ENCODE measurements around the gene KDM5B. TPM values are rescaled to one million over a fixed set of nuclear protein-coding genes. Genes with fewer than 3 reads are reported as not detected.

The KDM5B gene
- total and polyA plus RNA-seq, 2 of the 8 experiments (the other 6 are each of a cell fraction or from before 2014, with no cell fraction given), result 73.3 to 210 TPM

DNA sequence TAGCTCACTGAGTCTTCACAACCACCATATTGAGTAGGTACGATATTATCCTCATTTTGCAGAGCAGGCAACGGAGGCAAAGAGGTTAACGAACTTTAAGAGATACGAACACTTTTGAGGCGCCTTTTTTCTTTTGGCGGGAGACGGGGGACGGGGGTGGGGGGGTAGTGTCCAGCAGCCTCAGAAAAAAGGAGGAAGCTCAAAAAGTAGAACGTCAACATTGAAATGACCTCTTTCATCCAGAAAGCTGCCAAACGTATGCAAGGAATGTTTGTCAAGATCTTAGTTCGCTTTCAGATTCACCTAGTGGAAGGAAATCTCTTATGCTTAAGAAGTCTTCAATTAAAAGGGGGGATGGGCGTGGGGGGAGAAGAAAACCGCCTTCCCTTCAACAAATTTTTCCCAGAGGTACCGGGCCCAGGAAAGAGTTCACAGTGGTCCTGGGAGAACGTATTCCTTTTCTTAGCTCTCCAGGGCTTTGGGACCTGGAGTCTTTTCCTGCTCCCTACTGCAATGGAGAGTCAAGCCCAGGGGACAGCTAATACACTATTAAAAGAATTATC is 1.5 kb upstream of the KDM5B start:
- H3K18ac ChIP-seq (ENCODE audit: extremely low read depth, low read length), result no peak overlapping the region; the same call in 1 of the 2 replicates
- 0 out of 2 replicates have a peak overlapping the region, but pooled peaks have one; percentile 29 for H2AFZ ChIP-seq (ENCODE audit: low read length)
- H2BK120ac ChIP-seq (replicated peaks; ENCODE audit: low read depth, low read length), result no peak overlapping the region
- no peak overlapping the region for H3K4ac ChIP-seq (replicated peaks; ENCODE audit: insufficient read length, low read depth, low read length)
- H3K56ac ChIP-seq (replicated peaks; ENCODE audit: insufficient read length, low read depth, low read length), result no peak overlapping the region
- no peak overlapping the region for H3K27ac ChIP-seq (ENCODE audit: low read depth, low read length)
- no peak overlapping the region for H4K8ac ChIP-seq (ENCODE audit: extremely low read depth, insufficient read depth, low read length)
- peaks cover 0 to 5% (median 2%) of the 10 kb centered on the region in 4 experiments; a peak in 2 of 7 replicates for H3K27me3 ChIP-seq (replicated peaks in 1 of 4; ENCODE audit: control insufficient read depth in 3 of 4, extremely low read depth in 1 of 4, insufficient read depth in 3 of 4, low read length in 3 of 4)
- H3K4me1 ChIP-seq (replicated peaks in 1 of 4; ENCODE audit: control insufficient read depth in 3 of 4, insufficient read depth in 4 of 4, low read length in 3 of 4), result peaks cover 15 to 22% (median 18%) of the 10 kb centered on the region in 4 experiments
- peak overlapping the region; percentile 55; the same call in 1 of the 2 replicates for H2BK20ac ChIP-seq (ENCODE audit: low read length)
- H2AK5ac ChIP-seq (ENCODE audit: low read depth, low read length), result no peak overlapping the region
- no peaks in the 10 kb centered on the region for H3K79me1 ChIP-seq (ENCODE audit: low read depth, low read length)
- no peak overlapping the region for H4K91ac ChIP-seq (replicated peaks; ENCODE audit: insufficient read length, low read length)
- peak overlapping the region; percentile 49 to 84 (median 64); a peak in 5 of 8 replicates for H3K4me3 ChIP-seq (ENCODE audit: extremely low read depth in 1 of 4, insufficient read depth in 2 of 4, low read depth in 3 of 4, low read length in 4 of 4)
- no peak overlapping the region for H2BK5ac ChIP-seq (ENCODE audit: low read depth, low read length)
- CTCF ChIA-PET (ENCODE audit: partially characterized antibody), result interaction anchor here (1.0 to 4.9 kb wide), 5 partner anchors 10 to 498 kb away, joined by 3 to 41 read pairs (median 4); no protein-coding TSS in a partner anchor
- H3K4me2 ChIP-seq (ENCODE audit: insufficient read depth in 1 of 2, low read depth in 2 of 2, low read length in 2 of 2), result peak overlapping the region; percentile 80 to 99
- H3K36me3 ChIP-seq (ENCODE audit: control insufficient read depth in 2 of 4, insufficient read depth in 4 of 4, low read length in 3 of 4), result no peaks in the 10 kb centered on the region
- POLR2A ChIA-PET (ENCODE audit: partially characterized antibody), result interaction anchor here (0.9 to 8.4 kb wide), 20 partner anchors 9 to 197 kb away, joined by 3 to 81 read pairs (median 8); partner anchors contain the start of genes CYB5R1, RABIF and TMEM183A
- H2BK12ac ChIP-seq (ENCODE audit: low read depth, low read length), result peak overlapping the region; percentile 84; the same call in 1 of the 2 replicates
- H3K9ac ChIP-seq (replicated peaks in 1 of 4; ENCODE audit: extremely low read depth in 1 of 4, low read depth in 3 of 4, low read length in 3 of 4), result no peak overlapping the region
- no peak overlapping the region for H3K14ac ChIP-seq (ENCODE audit: insufficient read length)
- H4K20me1 ChIP-seq (replicated peaks in 1 of 2; ENCODE audit: control insufficient read depth in 1 of 2, insufficient read depth in 2 of 2, low read length in 2 of 2), result no peaks in the 10 kb centered on the region
- H3K23ac ChIP-seq (ENCODE audit: insufficient read length), result no peak overlapping the region
- H2BK15ac ChIP-seq (ENCODE audit: low read length), result no peak overlapping the region
- H4K5ac ChIP-seq (ENCODE audit: insufficient read length, low read depth, low read length), result no peak overlapping the region
- DNase-seq (ENCODE audit: low read depth in 1 of 2, low spot score in 2 of 2) (no peak), FAIRE-seq (no peak)
- H3K79me2 ChIP-seq (ENCODE audit: control insufficient read depth in 1 of 2, insufficient read depth in 2 of 2, low read length in 2 of 2), result peaks cover 21 to 44% of the 10 kb centered on the region in 2 experiments
- H3K23me2 ChIP-seq (ENCODE audit: low read depth, low read length), result peaks cover 14% of the 10 kb centered on the region
- 56% methylated on average over 14 of the region's 15 CpGs; no CpG with 5 or more reads in 1 of the 2 experiments for WGBS, 2 experiments (ENCODE audit: extremely low coverage in 1 of 2, insufficient coverage in 1 of 2, insufficient read length in 1 of 2, insufficient replicate concordance in 2 of 2, low coverage in 1 of 2, low lambda C conversion rate in 2 of 2, missing lambda C conversion rate in 1 of 2)
- H3K9me3 ChIP-seq (ENCODE audit: insufficient read depth in 2 of 2, low read depth in 1 of 2, low read length in 1 of 2), result no peaks in the 10 kb centered on the region
- TF ChIP-seq, protein P1, sequence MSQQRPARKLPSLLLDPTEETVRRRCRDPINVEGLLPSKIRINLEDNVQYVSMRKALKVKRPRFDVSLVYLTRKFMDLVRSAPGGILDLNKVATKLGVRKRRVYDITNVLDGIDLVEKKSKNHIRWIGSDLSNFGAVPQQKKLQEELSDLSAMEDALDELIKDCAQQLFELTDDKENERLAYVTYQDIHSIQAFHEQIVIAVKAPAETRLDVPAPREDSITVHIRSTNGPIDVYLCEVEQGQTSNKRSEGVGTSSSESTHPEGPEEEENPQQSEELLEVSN (IDR thresholded peaks at IDR 0.05), result no peak
- TF ChIP-seq SUZ12 (IDR thresholded peaks at IDR 0.05; ENCODE audit: low read length) (no peak), PHF8 (conservative IDR thresholded peaks at IDR 0.05; ENCODE audit: low read depth, low read length) (no peak), RXRA (IDR thresholded peaks at IDR 0.05; ENCODE audit: insufficient read depth, low read depth, low read length) (no peak), EGR1 (IDR thresholded peaks at IDR 0.05; ENCODE audit: borderline replicate concordance, low read depth, low read length) (no peak), YY1 (IDR thresholded peaks at IDR 0.05; ENCODE audit: low read depth, low read length) (no peak), TBP (IDR thresholded peaks at IDR 0.05; ENCODE audit: low read depth, low read length) (no peak), FOSL1 (IDR thresholded peaks at IDR 0.05; ENCODE audit: insufficient read depth, low read depth, low read length) (no peak)
- TF ChIP-seq, protein P2, sequence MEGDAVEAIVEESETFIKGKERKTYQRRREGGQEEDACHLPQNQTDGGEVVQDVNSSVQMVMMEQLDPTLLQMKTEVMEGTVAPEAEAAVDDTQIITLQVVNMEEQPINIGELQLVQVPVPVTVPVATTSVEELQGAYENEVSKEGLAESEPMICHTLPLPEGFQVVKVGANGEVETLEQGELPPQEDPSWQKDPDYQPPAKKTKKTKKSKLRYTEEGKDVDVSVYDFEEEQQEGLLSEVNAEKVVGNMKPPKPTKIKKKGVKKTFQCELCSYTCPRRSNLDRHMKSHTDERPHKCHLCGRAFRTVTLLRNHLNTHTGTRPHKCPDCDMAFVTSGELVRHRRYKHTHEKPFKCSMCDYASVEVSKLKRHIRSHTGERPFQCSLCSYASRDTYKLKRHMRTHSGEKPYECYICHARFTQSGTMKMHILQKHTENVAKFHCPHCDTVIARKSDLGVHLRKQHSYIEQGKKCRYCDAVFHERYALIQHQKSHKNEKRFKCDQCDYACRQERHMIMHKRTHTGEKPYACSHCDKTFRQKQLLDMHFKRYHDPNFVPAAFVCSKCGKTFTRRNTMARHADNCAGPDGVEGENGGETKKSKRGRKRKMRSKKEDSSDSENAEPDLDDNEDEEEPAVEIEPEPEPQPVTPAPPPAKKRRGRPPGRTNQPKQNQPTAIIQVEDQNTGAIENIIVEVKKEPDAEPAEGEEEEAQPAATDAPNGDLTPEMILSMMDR (IDR thresholded peaks at IDR 0.05; ENCODE audit: control extremely low read depth in 1 of 3, insufficient read depth in 1 of 3, low read depth in 1 of 3, low read length in 3 of 3), result no peak

Data from H1 (cell line).